Measurements from ENCODE around the gene LCE4A. TPM values are rescaled to one million over a fixed set of nuclear protein-coding genes. Genes with fewer than 3 reads are reported as not detected.

Gene LCE4A
- polyA plus RNA-seq, 1 donor (not counting 4 experiments of a cell fraction or from before 2014, with no cell fraction given), result not detected

DNA sequence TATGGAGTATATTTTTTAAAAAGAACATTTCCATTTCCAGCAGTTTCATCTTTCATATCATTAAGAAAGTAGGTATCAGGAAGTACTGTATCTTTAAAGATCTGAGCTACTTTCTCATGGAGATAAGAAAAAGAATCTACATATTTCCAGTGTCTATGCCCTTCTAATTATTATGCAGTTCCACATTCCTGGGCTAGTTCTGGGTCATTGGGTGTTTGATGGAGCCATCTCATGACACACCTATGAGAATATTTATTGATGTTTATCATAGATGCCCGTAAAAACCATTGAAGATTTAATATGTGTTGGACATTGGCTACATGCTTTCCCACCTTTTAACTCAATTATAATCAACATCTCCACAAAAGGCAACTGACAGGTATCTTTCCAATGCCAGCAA lies 21.0 kb downstream of the LCE4A start:
- Histone ChIP-seq H3K4me1 (ENCODE audit: control insufficient read depth, extremely low read depth, insufficient read depth, low read length) (no peaks in the 10 kb centered on the region), H3K9ac (ENCODE audit: control insufficient read depth, extremely low read depth, insufficient read depth, low read length) (no peak overlapping the region), H3K36me3 (ENCODE audit: control insufficient read depth in 2 of 2, extremely low read depth in 1 of 2, insufficient read depth in 2 of 2, low read length in 2 of 2) (no peaks in the 10 kb centered on the region), H2AFZ (ENCODE audit: control insufficient read depth, low read length) (no peak overlapping the region), H3K4me3 (ENCODE audit: control insufficient read depth in 2 of 3, extremely low read depth in 1 of 3, insufficient read depth in 2 of 3, low read depth in 1 of 3, low read length in 3 of 3) (no peak overlapping the region), H3K4me2 (ENCODE audit: control insufficient read depth, extremely low read depth, insufficient read depth, low read depth, low read length) (no peak overlapping the region), H3K79me2 (ENCODE audit: control insufficient read depth, insufficient read depth, low read length) (no peaks in the 10 kb centered on the region), H3K27ac (ENCODE audit: control insufficient read depth, insufficient read depth, low read length) (no peak overlapping the region), H3K9me3 (ENCODE audit: control insufficient read depth, low read depth, low read length) (no peaks in the 10 kb centered on the region), H3K27me3 (ENCODE audit: control insufficient read depth, extremely low read depth, insufficient read depth, low read length) (no peaks in the 10 kb centered on the region), H4K20me1 (ENCODE audit: control insufficient read depth, extremely low read depth, insufficient read depth, low read length) (no peaks in the 10 kb centered on the region), H3K9me1 (ENCODE audit: control insufficient read depth, extremely low read depth, insufficient read depth, low read length) (no peaks in the 10 kb centered on the region)
- TF ChIP-seq, protein P1, sequence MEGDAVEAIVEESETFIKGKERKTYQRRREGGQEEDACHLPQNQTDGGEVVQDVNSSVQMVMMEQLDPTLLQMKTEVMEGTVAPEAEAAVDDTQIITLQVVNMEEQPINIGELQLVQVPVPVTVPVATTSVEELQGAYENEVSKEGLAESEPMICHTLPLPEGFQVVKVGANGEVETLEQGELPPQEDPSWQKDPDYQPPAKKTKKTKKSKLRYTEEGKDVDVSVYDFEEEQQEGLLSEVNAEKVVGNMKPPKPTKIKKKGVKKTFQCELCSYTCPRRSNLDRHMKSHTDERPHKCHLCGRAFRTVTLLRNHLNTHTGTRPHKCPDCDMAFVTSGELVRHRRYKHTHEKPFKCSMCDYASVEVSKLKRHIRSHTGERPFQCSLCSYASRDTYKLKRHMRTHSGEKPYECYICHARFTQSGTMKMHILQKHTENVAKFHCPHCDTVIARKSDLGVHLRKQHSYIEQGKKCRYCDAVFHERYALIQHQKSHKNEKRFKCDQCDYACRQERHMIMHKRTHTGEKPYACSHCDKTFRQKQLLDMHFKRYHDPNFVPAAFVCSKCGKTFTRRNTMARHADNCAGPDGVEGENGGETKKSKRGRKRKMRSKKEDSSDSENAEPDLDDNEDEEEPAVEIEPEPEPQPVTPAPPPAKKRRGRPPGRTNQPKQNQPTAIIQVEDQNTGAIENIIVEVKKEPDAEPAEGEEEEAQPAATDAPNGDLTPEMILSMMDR (optimal IDR thresholded peaks at IDR 0.05 in 1 of 3, IDR thresholded peaks at IDR 0.05 in 1 of 3, conservative IDR thresholded peaks at IDR 0.05 in 1 of 3; ENCODE audit: extremely low read depth in 1 of 3, insufficient read depth in 2 of 3, low read length in 3 of 3), result no peak
- no peak for TF ChIP-seq EZH2 (IDR thresholded peaks at IDR 0.05; ENCODE audit: low read length)
- dilution Hi-C loops (cut with MboI; ENCODE audit: extremely low pct_ligation_motif_present, low sequenced_read_pairs), result no loop called here
- FAIRE-seq, result no peak
- no peak for DNase-seq (ENCODE audit: low read depth, low spot score)

DNA sequence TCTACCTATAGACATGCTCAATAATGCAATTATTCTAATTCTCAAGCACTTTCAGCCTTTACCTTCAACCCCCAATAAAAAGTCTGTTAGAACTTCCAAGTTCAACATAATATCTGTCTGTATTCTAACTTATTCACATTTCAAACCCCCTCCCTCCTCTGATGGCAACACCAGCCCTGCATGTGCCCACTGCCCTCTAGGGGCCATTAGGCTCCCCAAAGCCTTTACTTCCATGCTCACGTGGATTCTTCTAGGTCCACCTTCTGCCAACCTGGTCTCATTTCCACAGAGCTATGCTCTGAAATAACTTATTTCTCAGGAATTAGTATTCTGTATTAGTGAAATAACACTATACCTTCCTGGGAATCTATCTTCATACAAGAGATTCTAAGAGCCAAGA lies 27.7 kb downstream of the LCE4A start:
- Histone ChIP-seq H3K4me3 (ENCODE audit: control insufficient read depth in 2 of 3, extremely low read depth in 1 of 3, insufficient read depth in 2 of 3, low read depth in 1 of 3, low read length in 3 of 3) (no peak overlapping the region), H3K4me1 (ENCODE audit: control insufficient read depth, extremely low read depth, insufficient read depth, low read length) (peaks cover 14% of the 10 kb centered on the region), H3K79me2 (ENCODE audit: control insufficient read depth, insufficient read depth, low read length) (no peaks in the 10 kb centered on the region), H3K4me2 (ENCODE audit: control insufficient read depth, extremely low read depth, insufficient read depth, low read depth, low read length) (no peak overlapping the region), H4K20me1 (ENCODE audit: control insufficient read depth, extremely low read depth, insufficient read depth, low read length) (no peaks in the 10 kb centered on the region), H3K27ac (ENCODE audit: control insufficient read depth, insufficient read depth, low read length) (no peak overlapping the region), H3K9ac (ENCODE audit: control insufficient read depth, extremely low read depth, insufficient read depth, low read length) (no peak overlapping the region), H3K27me3 (ENCODE audit: control insufficient read depth, extremely low read depth, insufficient read depth, low read length) (no peaks in the 10 kb centered on the region), H3K9me3 (ENCODE audit: control insufficient read depth, low read depth, low read length) (no peaks in the 10 kb centered on the region), H3K36me3 (ENCODE audit: control insufficient read depth in 2 of 2, extremely low read depth in 1 of 2, insufficient read depth in 2 of 2, low read length in 2 of 2) (no peaks in the 10 kb centered on the region), H3K9me1 (ENCODE audit: control insufficient read depth, extremely low read depth, insufficient read depth, low read length) (no peaks in the 10 kb centered on the region), H2AFZ (ENCODE audit: control insufficient read depth, low read length) (no peak overlapping the region)
- dilution Hi-C loops (cut with MboI; ENCODE audit: extremely low pct_ligation_motif_present, low sequenced_read_pairs), result no loop called here
- DNase-seq (ENCODE audit: low read depth, low spot score) (no peak), FAIRE-seq (peak; percentile 43)
- TF ChIP-seq, protein P1 (optimal IDR thresholded peaks at IDR 0.05 in 1 of 3, IDR thresholded peaks at IDR 0.05 in 1 of 3, conservative IDR thresholded peaks at IDR 0.05 in 1 of 3; ENCODE audit: extremely low read depth in 1 of 3, insufficient read depth in 2 of 3, low read length in 3 of 3), result peak; percentile 61 to 82 (median 71)
- TF ChIP-seq EZH2 (IDR thresholded peaks at IDR 0.05; ENCODE audit: low read length), result no peak
